Tibial nerve (tissue), 3 donors: ENCODE results near the gene CLECL1.

ENCODE experiments used
- POLR2A ChIP-seq, 2 donors: fragments of 450-650 bp; IDR thresholded peaks; one replicate each; pipeline ENCODE4 v1.6.1; 2017; ENCODE audit warnings: antibody characterized with exemption in 2 of 2, mild to moderate bottlenecking in 2 of 2, moderate library complexity in 2 of 2
- TF ChIP-seq, protein P1 (sequence below), 5 experiments: fragments of 200-600 bp in 3 of 5; fragments of 450-650 bp in 2 of 5; sonication (generic) in 3 of 5; IDR thresholded peaks; one replicate each; pipeline ENCODE4 v1.5.1; 2016 to 2019; ENCODE audit warnings: antibody characterized with exemption in 5 of 5, mild to moderate bottlenecking in 3 of 5, moderate library complexity in 2 of 5

GRCh38 chr12:9701380-9702154 is 31.3 kb downstream of the CLECL1 start:
- TF ChIP-seq, protein P1, sequence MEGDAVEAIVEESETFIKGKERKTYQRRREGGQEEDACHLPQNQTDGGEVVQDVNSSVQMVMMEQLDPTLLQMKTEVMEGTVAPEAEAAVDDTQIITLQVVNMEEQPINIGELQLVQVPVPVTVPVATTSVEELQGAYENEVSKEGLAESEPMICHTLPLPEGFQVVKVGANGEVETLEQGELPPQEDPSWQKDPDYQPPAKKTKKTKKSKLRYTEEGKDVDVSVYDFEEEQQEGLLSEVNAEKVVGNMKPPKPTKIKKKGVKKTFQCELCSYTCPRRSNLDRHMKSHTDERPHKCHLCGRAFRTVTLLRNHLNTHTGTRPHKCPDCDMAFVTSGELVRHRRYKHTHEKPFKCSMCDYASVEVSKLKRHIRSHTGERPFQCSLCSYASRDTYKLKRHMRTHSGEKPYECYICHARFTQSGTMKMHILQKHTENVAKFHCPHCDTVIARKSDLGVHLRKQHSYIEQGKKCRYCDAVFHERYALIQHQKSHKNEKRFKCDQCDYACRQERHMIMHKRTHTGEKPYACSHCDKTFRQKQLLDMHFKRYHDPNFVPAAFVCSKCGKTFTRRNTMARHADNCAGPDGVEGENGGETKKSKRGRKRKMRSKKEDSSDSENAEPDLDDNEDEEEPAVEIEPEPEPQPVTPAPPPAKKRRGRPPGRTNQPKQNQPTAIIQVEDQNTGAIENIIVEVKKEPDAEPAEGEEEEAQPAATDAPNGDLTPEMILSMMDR (IDR thresholded peaks at IDR 0.05), result no peak
- TF ChIP-seq POLR2A (IDR thresholded peaks at IDR 0.05), result no peak
